ENCODE data around the gene BLOC1S4.
"Not testable (repeated sequence)": the region's sequence is repeated elsewhere in the genome, so short reads cannot be mapped to it uniquely, and the experiment has no call there.

BLOC1S4 gene

GRCh38 chr4:6719611-6720179, 3.7 kb downstream of the BLOC1S4 start:
- DNase-seq = no peak

- peak; percentile 86 for DNase-seq
These were observed 4.3 kb downstream of the BLOC1S4 start for GRCh38 chr4:6720202-6720699.

- DNase-seq = no peak
These were observed 5.1 kb downstream of the BLOC1S4 start for GRCh38 chr4:6721121-6721520.

GRCh38 chr4:6722891-6723290, 6.9 kb downstream of the BLOC1S4 start:
- DNase-seq = no peak

GRCh38 chr4:6723851-6724250, 7.9 kb downstream of the BLOC1S4 start:
- DNase-seq = no peak

- DNase-seq = no peak
These were observed 8.6 kb downstream of the BLOC1S4 start for GRCh38 chr4:6724421-6725111.

- DNase-seq = not testable (repeated sequence)
These were observed 9.5 kb downstream of the BLOC1S4 start for GRCh38 chr4:6725427-6725961.

- no peak for DNase-seq
These were observed 11.3 kb downstream of the BLOC1S4 start for GRCh38 chr4:6727081-6727942.

- no peak for DNase-seq
These were observed 11.9 kb downstream of the BLOC1S4 start for GRCh38 chr4:6727943-6728250.

GRCh38 chr4:6728320-6729029, 12.5 kb downstream of the BLOC1S4 start:
- DNase-seq = no peak

- DNase-seq = no peak
These were observed 14.8 kb downstream of the BLOC1S4 start for GRCh38 chr4:6730603-6731317.

- DNase-seq = no peak
These were observed 15.3 kb downstream of the BLOC1S4 start for GRCh38 chr4:6731318-6731675.

- no peak for DNase-seq
These were observed 15.8 kb downstream of the BLOC1S4 start for GRCh38 chr4:6731780-6732179.

- DNase-seq = no peak
These were observed 16.7 kb downstream of the BLOC1S4 start for GRCh38 chr4:6732441-6733357.

- DNase-seq = no peak
These were observed 17.6 kb downstream of the BLOC1S4 start for GRCh38 chr4:6733358-6734164.

GRCh38 chr4:6734165-6734786, 18.3 kb downstream of the BLOC1S4 start:
- DNase-seq = no peak

GRCh38 chr4:6739920-6740319, 23.9 kb downstream of the BLOC1S4 start:
- no peak for DNase-seq

GRCh38 chr4:6740347-6740746, 24.4 kb downstream of the BLOC1S4 start:
- no peak for DNase-seq

GRCh38 chr4:6742507-6742906, 26.5 kb downstream of the BLOC1S4 start:
- DNase-seq = no peak

- DNase-seq = no peak
These were observed 27.0 kb downstream of the BLOC1S4 start for GRCh38 chr4:6742989-6743388.
